Tibial artery (tissue), 4 donors: ENCODE data around the gene HAUS5.

Experiments used
- DNase-seq, 2 donors: peaks; one replicate each; pipeline ENCODE4 v3.0.0-alpha.2; 2019
- H3K27ac ChIP-seq, 2 donors: fragments of 200-600 bp; sonication (generic) in 1 of 2; 1 replicate in 1 of 2; 2 replicates in 1 of 2; pipeline ENCODE4 v1.5.1; 2018 to 2019; ENCODE audit warnings: mild to moderate bottlenecking in 1 of 2
- H3K27me3 ChIP-seq, 2 donors: fragments of 200-600 bp; sonication (generic) in 1 of 2; one replicate each; pipeline versions ENCODE4 v1.5.1 to v1.6.0; 2016 to 2019
- H3K36me3 ChIP-seq, 3 donors: fragments of 200-600 bp; sonication (generic) in 2 of 3; one replicate each; pipeline ENCODE4 v1.5.1; 2016 to 2019; ENCODE audit warnings: mild to moderate bottlenecking in 2 of 3
- H3K4me1 ChIP-seq, 4 donors: fragments of 200-600 bp; sonication (generic) in 2 of 4; 1 replicate in 3 of 4; 2 replicates in 1 of 4; pipeline ENCODE4 v1.5.1; 2016 to 2019
- H3K4me3 ChIP-seq, 2 donors: fragments of 200-600 bp; sonication (generic) in 1 of 2; 1 replicate in 1 of 2; 2 replicates in 1 of 2; pipeline ENCODE4 v1.5.1; 2018 to 2019; ENCODE audit warnings: mild to moderate bottlenecking in 2 of 2
- H3K9me3 ChIP-seq, 3 donors: fragments of 200-600 bp; sonication (generic) in 1 of 3; one replicate each; pipeline ENCODE4 v1.5.1; 2016 to 2019
- intact Hi-C: fragments of 100-400 bp; cut with DNase I; formaldehyde crosslinking; loops from one replicate; pipeline ENCODE4 v1.15.0; 2023; ENCODE audit warnings: low total_unique reads
- TF ChIP-seq, protein P1 (sequence below), 2 experiments: fragments of 200-600 bp in 1 of 2; fragments of 450-650 bp in 1 of 2; IDR thresholded peaks; one replicate each; pipeline ENCODE4 v1.5.1; 2017 to 2019; ENCODE audit warnings: antibody characterized with exemption in 2 of 2, mild to moderate bottlenecking in 1 of 2, moderate library complexity in 1 of 2

Gene HAUS5, protein sequence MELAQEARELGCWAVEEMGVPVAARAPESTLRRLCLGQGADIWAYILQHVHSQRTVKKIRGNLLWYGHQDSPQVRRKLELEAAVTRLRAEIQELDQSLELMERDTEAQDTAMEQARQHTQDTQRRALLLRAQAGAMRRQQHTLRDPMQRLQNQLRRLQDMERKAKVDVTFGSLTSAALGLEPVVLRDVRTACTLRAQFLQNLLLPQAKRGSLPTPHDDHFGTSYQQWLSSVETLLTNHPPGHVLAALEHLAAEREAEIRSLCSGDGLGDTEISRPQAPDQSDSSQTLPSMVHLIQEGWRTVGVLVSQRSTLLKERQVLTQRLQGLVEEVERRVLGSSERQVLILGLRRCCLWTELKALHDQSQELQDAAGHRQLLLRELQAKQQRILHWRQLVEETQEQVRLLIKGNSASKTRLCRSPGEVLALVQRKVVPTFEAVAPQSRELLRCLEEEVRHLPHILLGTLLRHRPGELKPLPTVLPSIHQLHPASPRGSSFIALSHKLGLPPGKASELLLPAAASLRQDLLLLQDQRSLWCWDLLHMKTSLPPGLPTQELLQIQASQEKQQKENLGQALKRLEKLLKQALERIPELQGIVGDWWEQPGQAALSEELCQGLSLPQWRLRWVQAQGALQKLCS

DNA sequence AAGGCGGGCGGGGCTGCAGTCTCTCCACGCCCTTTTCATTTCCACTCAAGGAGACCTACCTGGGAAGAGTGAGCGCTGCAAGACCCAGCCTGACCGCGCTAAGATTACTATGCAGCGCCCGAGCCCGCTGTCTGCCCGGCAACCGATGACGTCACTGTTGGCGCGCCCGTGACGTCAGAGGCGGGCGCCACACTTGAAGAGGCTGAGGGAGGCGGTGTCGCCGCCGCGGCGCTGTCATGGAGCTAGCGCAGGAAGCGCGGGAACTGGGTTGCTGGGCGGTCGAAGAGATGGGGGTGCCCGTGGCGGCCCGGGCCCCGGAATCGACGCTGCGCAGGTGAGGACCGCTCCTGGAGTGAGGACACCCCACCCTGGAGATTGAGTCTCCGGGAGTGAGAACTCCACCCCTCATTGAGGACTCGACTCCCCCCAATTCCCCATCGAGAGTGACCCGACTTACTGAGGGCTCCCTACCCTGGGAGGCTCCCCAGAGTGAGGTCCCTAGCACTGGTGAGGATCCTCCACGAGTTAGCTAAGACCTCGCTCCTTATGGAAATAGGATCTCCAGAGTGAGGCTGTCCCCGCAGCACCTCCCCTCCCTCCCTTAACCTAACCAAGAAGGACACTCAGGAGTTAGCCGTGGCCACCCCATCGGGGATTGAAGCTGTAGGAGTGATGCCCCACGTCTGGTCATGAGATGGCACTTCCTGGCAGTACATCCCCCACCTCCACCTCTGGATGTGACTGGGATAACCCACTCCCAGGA, at the start of gene HAUS5:
HAUS5 (plus strand) TSS at position 177 of the 763 bp plus-strand sequence; CDS start at position 237, 60 bp downstream.
- Histone ChIP-seq H3K9me3 (no peaks in the 10 kb centered on the region), H3K4me3 (peak within 1 kb of the TSS; percentile 68 to 93), H3K36me3 (peaks cover 0 to 34% (median 0%) of the 10 kb centered on the region in 3 donors), H3K27me3 (no peaks in the 10 kb centered on the region), H3K27ac (peak within 1 kb of the TSS; percentile 76), H3K4me1 (peaks cover 0 to 16% (median 11%) of the 10 kb centered on the region in 4 donors)
- DNase-seq: peak; percentile 95
- TF ChIP-seq, protein P1, sequence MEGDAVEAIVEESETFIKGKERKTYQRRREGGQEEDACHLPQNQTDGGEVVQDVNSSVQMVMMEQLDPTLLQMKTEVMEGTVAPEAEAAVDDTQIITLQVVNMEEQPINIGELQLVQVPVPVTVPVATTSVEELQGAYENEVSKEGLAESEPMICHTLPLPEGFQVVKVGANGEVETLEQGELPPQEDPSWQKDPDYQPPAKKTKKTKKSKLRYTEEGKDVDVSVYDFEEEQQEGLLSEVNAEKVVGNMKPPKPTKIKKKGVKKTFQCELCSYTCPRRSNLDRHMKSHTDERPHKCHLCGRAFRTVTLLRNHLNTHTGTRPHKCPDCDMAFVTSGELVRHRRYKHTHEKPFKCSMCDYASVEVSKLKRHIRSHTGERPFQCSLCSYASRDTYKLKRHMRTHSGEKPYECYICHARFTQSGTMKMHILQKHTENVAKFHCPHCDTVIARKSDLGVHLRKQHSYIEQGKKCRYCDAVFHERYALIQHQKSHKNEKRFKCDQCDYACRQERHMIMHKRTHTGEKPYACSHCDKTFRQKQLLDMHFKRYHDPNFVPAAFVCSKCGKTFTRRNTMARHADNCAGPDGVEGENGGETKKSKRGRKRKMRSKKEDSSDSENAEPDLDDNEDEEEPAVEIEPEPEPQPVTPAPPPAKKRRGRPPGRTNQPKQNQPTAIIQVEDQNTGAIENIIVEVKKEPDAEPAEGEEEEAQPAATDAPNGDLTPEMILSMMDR (IDR thresholded peaks at IDR 0.05): peak in 1 of 2 experiments; percentile 25
- intact Hi-C loops: loop anchor here (2.0 to 5.0 kb wide), 2 partner anchors 16 to 65 kb away; partner anchors contain the start of genes RBM42 and TMEM147

DNA sequence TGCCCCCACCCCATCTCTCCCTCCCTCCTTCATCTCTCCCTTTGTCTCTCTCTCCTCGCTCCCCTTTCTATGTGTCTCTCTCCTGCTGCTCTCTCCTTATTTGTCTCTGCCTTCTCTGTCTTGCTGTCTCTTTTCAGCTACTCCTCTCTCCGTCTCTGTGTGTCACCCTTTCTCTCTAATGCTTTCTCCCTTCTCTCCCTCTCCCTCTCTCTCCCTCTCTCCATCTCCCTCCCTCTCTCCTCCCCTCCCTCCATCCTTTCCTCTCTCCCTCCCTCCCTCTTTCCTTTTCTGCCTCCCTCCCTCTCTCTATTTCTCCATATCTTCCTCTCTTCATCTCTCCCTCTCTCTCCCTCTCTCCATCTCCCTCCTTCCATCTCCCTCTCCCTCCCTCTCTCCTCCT, 49.8 kb upstream of the HAUS5 start:
- no peaks in the 10 kb centered on the region for H3K9me3 ChIP-seq
- H3K4me3 ChIP-seq: no peak overlapping the region
- no peak overlapping the region for H3K27ac ChIP-seq
- TF ChIP-seq, protein P1 (IDR thresholded peaks at IDR 0.05): no peak
- peaks cover 0 to 67% of the 10 kb centered on the region in 2 donors for H3K27me3 ChIP-seq
- intact Hi-C loops: no loop called here
- peaks cover 0 to 9% (median 7%) of the 10 kb centered on the region in 4 donors for H3K4me1 ChIP-seq
- H3K36me3 ChIP-seq: no peaks in the 10 kb centered on the region
- no peak for DNase-seq

DNA sequence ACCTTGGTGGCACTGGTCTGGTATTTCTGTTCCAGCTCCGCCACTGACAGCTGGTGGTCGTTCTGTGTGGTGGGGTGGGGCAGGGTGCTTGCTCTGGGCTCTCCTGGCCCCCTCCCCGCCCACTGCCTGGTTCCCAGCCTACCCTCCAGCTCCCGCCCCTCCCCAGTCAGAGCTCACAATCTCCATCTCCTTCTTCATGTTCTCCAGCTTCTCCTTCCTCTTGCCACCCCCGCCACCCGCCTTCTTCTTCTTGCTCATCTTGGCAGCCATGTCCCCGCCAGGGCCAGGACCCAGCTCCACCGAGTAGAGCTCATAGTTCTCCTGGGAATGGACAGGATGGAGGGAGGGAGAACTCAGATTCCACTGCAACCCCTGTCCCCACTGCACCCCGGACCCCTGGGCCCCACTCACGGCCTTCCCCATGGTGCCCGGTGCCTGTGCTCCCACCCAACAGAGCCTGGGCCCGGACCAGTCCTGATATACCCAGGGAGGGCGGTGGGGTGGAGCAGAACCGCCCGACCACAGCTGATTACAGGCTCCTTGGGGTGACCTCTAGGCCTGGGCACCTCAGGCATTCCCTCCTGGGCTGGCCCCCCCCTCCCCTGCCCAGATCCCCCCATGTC, 49.2 kb upstream of the HAUS5 start, which contains the start of gene ATP4A:
ATP4A (minus strand) TSS at position 452 of the 623 bp plus-strand sequence; CDS start at position 423, 29 bp downstream.
- no peak for DNase-seq
- Histone ChIP-seq H3K9me3 (no peaks in the 10 kb centered on the region), H3K27me3 (peaks cover 0 to 61% of the 10 kb centered on the region in 2 donors), H3K4me1 (peaks cover 0 to 3% (median 2%) of the 10 kb centered on the region in 4 donors), H3K36me3 (no peaks in the 10 kb centered on the region), H3K27ac (no peak within 1 kb of the TSS), H3K4me3 (no peak within 1 kb of the TSS)
- intact Hi-C loops: no loop called here
- TF ChIP-seq, protein P1 (IDR thresholded peaks at IDR 0.05): no peak

DNA sequence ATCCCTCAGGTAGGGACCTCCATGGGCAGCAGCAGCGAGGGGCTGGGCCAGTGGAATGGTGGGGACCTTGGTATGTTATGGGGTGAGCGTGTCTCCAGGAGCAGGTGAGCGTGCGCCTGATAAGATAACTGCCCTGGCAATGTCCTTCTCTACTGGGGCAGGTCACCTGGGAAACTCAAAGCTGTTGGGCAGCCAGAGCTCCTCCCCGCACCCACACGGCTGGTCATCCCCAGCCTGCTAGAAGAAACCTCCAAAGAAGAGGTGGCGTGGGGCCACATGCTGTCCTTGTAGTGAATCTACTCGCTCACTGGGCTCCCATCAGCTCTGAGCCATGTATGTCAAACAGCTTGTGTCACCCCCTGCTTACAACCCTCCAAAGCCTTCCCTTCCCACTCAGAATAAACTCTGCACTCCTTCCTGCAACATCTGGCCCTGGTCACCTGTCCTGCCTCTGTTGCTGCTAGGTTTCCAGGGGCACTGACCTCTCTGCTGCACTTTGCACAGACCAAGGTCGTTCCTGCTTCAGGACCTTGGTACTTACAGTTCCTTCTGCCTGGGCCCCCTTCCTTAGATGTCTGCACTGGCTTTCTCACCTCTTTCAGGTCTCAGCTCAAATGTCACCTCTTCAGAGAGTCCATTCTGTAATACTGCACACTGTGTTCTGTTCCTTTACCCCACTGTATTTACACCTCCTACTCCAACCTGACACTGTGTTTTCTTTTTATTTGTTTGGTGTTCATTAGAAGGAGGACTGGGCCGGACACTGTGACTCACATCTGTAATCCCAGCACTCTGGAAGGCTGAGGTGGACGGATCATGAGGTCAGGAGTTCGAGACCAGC, 47.3 kb upstream of the HAUS5 start:
- Histone ChIP-seq H3K27me3 (peaks cover 0 to 56% of the 10 kb centered on the region in 2 donors), H3K4me1 (no peaks in the 10 kb centered on the region), H3K27ac (no peak overlapping the region), H3K9me3 (no peaks in the 10 kb centered on the region), H3K4me3 (no peak overlapping the region), H3K36me3 (no peaks in the 10 kb centered on the region)
- intact Hi-C loops: no loop called here
- TF ChIP-seq, protein P1 (IDR thresholded peaks at IDR 0.05): no peak
- DNase-seq: no peak
